CD14-positive monocyte (primary cell): Measurements from ENCODE around the gene BCL2L11. TPM values are rescaled to one million over a fixed set of nuclear protein-coding genes. Genes with fewer than 3 reads are reported as not detected.

Source experiments
- DNase-seq, 3 donors: peaks; one replicate each; pipeline ENCODE4 v3.0.0-alpha.2; 2011 to 2022
- H2AFZ ChIP-seq: 2 replicates; pipeline ENCODE4 v1.6.0; 2012; ENCODE audit warnings: mild to moderate bottlenecking, low read depth, low read length, inconsistent platforms; ENCODE audit not compliant: insufficient read depth, poor library complexity, severe bottlenecking
- H3K27ac ChIP-seq, 2 donors: 1 replicate in 1 of 2; 2 replicates in 1 of 2; pipeline ENCODE4 v1.5.1; 2012 to 2013; ENCODE audit warnings: low read length in 2 of 2, control low read depth in 1 of 2, inconsistent platforms in 1 of 2, low read depth in 1 of 2, mild to moderate bottlenecking in 1 of 2
- H3K27me3 ChIP-seq, 2 donors: one replicate each; pipeline versions ENCODE4 v1.6.0 to v1.6.1; 2011 to 2013; ENCODE audit warnings: low read length in 2 of 2; ENCODE audit not compliant: control insufficient read depth in 2 of 2, insufficient read depth in 2 of 2
- H3K36me3 ChIP-seq, 2 donors: replicated peaks in 1 of 2; 1 replicate in 1 of 2; 2 replicates in 1 of 2; pipeline versions ENCODE4 v1.5.1 to v1.6.1; 2012 to 2013; ENCODE audit warnings: low read length in 2 of 2, control low read depth in 1 of 2, inconsistent platforms in 1 of 2, mild to moderate bottlenecking in 1 of 2; ENCODE audit not compliant: insufficient read depth in 2 of 2, control insufficient read depth in 1 of 2
- H3K4me1 ChIP-seq, 2 donors: 1 replicate in 1 of 2; 2 replicates in 1 of 2; pipeline versions ENCODE4 v1.5.1 to v1.6.1; 2012 to 2013; ENCODE audit warnings: low read length in 2 of 2, control low read depth in 1 of 2, inconsistent platforms in 1 of 2, mild to moderate bottlenecking in 1 of 2, moderate library complexity in 1 of 2; ENCODE audit not compliant: insufficient read depth in 2 of 2, control insufficient read depth in 1 of 2
- H3K4me2 ChIP-seq: replicated peaks from 2 replicates; pipeline ENCODE3; 2012; ENCODE audit warnings: low read length, moderate library complexity, mild to moderate bottlenecking; ENCODE audit not compliant: poor library complexity, severe bottlenecking; ENCODE audit errors: extremely low read depth
- H3K4me3 ChIP-seq, 3 experiments: fragments of 200-600 bp in 1 of 3; sonication (generic) in 1 of 3; replicated peaks in 1 of 3; 1 replicate in 2 of 3; 2 replicates in 1 of 3; pipeline ENCODE4 v1.5.1; 2011 to 2013; ENCODE audit warnings: low read length in 3 of 3, mild to moderate bottlenecking in 3 of 3, control low read depth in 2 of 3, low read depth in 2 of 3, inconsistent platforms in 1 of 3, moderate library complexity in 1 of 3
- H3K79me2 ChIP-seq: 2 replicates; pipeline ENCODE4 v1.6.0; 2012; ENCODE audit warnings: mild to moderate bottlenecking, control low read depth, inconsistent platforms, low read length, moderate library complexity; ENCODE audit not compliant: insufficient read depth
- H3K9ac ChIP-seq: 2 replicates; pipeline ENCODE4 v1.6.0; 2017; ENCODE audit warnings: low read length, mild to moderate bottlenecking; ENCODE audit not compliant: insufficient read depth, poor library complexity, severe bottlenecking
- H3K9me3 ChIP-seq, 2 donors: replicated peaks in 1 of 2; 1 replicate in 1 of 2; 2 replicates in 1 of 2; pipeline versions ENCODE4 v1.5.1 to v1.6.1; 2012 to 2013; ENCODE audit warnings: low read length in 2 of 2, control low read depth in 1 of 2; ENCODE audit not compliant: control insufficient read depth in 1 of 2, insufficient read depth in 1 of 2
- H4K20me1 ChIP-seq: 2 replicates; pipeline ENCODE4 v1.6.0; 2012; ENCODE audit warnings: mild to moderate bottlenecking, low read length, control low read depth, moderate library complexity; ENCODE audit not compliant: insufficient read depth
- H3K27ac Mint-ChIP-seq, 7 donors: one replicate each; pipeline ENCODE4 v1.8.0; 2020; ENCODE audit warnings: mild to moderate bottlenecking in 7 of 7, mixed read lengths in 7 of 7, moderate library complexity in 6 of 7, inconsistent platforms in 2 of 7
- H3K27me3 Mint-ChIP-seq, 3 donors: one replicate each; pipeline ENCODE4 v1.8.0; 2021 to 2022; ENCODE audit warnings: low read depth in 3 of 3, mild to moderate bottlenecking in 3 of 3, mixed read lengths in 3 of 3, moderate library complexity in 3 of 3, inconsistent platforms in 1 of 3
- H3K36me3 Mint-ChIP-seq, 2 donors: one replicate each; pipeline ENCODE4 v1.8.0; 2020; ENCODE audit warnings: mixed read lengths in 2 of 2, inconsistent platforms in 1 of 2, mild to moderate bottlenecking in 1 of 2
- H3K4me1 Mint-ChIP-seq: one replicate; pipeline ENCODE4 v1.8.0; 2020; ENCODE audit warnings: mild to moderate bottlenecking, mixed read lengths
- H3K4me3 Mint-ChIP-seq, 2 donors: one replicate each; pipeline ENCODE4 v1.8.0; 2020; ENCODE audit warnings: mild to moderate bottlenecking in 2 of 2, mixed read lengths in 2 of 2, moderate library complexity in 1 of 2
- H3K9me3 Mint-ChIP-seq, 7 donors: one replicate each; pipeline ENCODE4 v1.8.0; 2020 to 2022; ENCODE audit warnings: mixed read lengths in 7 of 7, mild to moderate bottlenecking in 6 of 7, moderate library complexity in 6 of 7, inconsistent platforms in 2 of 7
- CTCF ChIP-seq: fragments of 200-600 bp; IDR thresholded peaks from one replicate; pipeline ENCODE4 v1.8.0; 2022; ENCODE audit warnings: antibody characterized with exemption, mild to moderate bottlenecking
- WGBS: methylation state at CpG from one replicate; pipeline ENCODE4 v1.1.5; 2013; ENCODE audit warnings: missing lambda C conversion rate; ENCODE audit not compliant: insufficient coverage; 5-methylcytosine and 5-hydroxymethylcytosine counted together
- intact Hi-C, 2 donors: fragments of 100-400 bp; cut with micrococcal nuclease; formaldehyde crosslinking; loops; one replicate each; pipeline versions ENCODE4 v1.15.0 to v1.15.1; 2023
- polyA plus RNA-seq, 3 donors: library from polyadenylated mRNA; depleted of rRNA in 1 of 3; unstranded in 2 of 3; stranded (reverse) in 1 of 3; fragments of 300-500 nt in 2 of 3; fragments of >200 nt in 1 of 3; fragmentation: Illumina TruSeq in 2 of 3; gene quantifications; 1 replicate in 2 of 3; 2 replicates in 1 of 3; pipeline ENCODE4 v1.2.3, GENCODE V29; 2012 to 2021

BCL2L11 gene
- polyA plus RNA-seq, 3 donors, result 8.8 to 27.6 (median 20.4) TPM

- WGBS, result no CpG with 5 or more reads among the region's 2 CpGs
- Histone ChIP-seq H3K4me2 (no peak overlapping the region), H3K36me3 (no peaks in the 10 kb centered on the region), H3K27ac (no peak overlapping the region), H2AFZ (no peak overlapping the region), H3K9me3 (no peaks in the 10 kb centered on the region), H3K79me2 (no peaks in the 10 kb centered on the region), H3K9ac (no peak overlapping the region), H3K27me3 (peaks cover 4 to 7% of the 10 kb centered on the region in 2 donors), H4K20me1 (no peaks in the 10 kb centered on the region), H3K4me1 (no peaks in the 10 kb centered on the region), H3K4me3 (no peak overlapping the region)
- no peak for DNase-seq
- Mint-ChIP-seq H3K36me3 (no peaks in the 10 kb centered on the region), H3K27me3 (peaks cover 3 to 11% (median 7%) of the 10 kb centered on the region in 3 donors), H3K4me3 (no peak overlapping the region), H3K27ac (no peak overlapping the region), H3K4me1 (peaks cover 9% of the 10 kb centered on the region), H3K9me3 (no peaks in the 10 kb centered on the region)
- no peak for TF ChIP-seq CTCF
- intact Hi-C loops, result no loop called here
These were observed 11.9 kb upstream of the BCL2L11 start for GRCh38 chr2:111108745-111109271.

- Mint-ChIP-seq H3K36me3 (no peaks in the 10 kb centered on the region), H3K9me3 (no peaks in the 10 kb centered on the region), H3K4me3 (no peak overlapping the region), H3K27ac (no peak overlapping the region), H3K4me1 (peaks cover 4% of the 10 kb centered on the region), H3K27me3 (peaks cover 20 to 24% (median 20%) of the 10 kb centered on the region in 3 donors)
- Histone ChIP-seq H3K4me3 (no peak overlapping the region), H3K27me3 (peaks cover 20 to 28% of the 10 kb centered on the region in 2 donors), H3K9me3 (no peaks in the 10 kb centered on the region), H3K4me2 (no peak overlapping the region), H3K79me2 (no peaks in the 10 kb centered on the region), H3K36me3 (no peaks in the 10 kb centered on the region), H3K27ac (no peak overlapping the region), H3K4me1 (no peaks in the 10 kb centered on the region), H4K20me1 (no peaks in the 10 kb centered on the region), H3K9ac (no peak overlapping the region), H2AFZ (no peak overlapping the region)
- WGBS, result 80% methylated on average over 1 of the region's 4 CpGs
- intact Hi-C loops, result loop anchor here in 1 of 2 donors (10.0 kb wide), 1 partner anchor 296 kb away; no protein-coding TSS in a partner anchor
- TF ChIP-seq CTCF, result no peak
- no peak for DNase-seq
These were observed 9.5 kb upstream of the BCL2L11 start for GRCh38 chr2:111111101-111111755.
